Spleen (tissue), 7 donors: ENCODE results near the gene TMEM145.

Source experiments
- CTCF ChIP-seq, 11 experiments: fragments of 200-600 bp in 7 of 11; fragments of 450-650 bp in 4 of 11; sonication (generic) in 4 of 11; IDR thresholded peaks in 8 of 11; conservative IDR thresholded peaks in 3 of 11; 1 replicate in 7 of 11; 2 replicates in 4 of 11; pipeline versions ENCODE4 v1.4.0 to v1.8.0; 2016 to 2021; ENCODE audit warnings: antibody characterized with exemption in 11 of 11, inconsistent platforms in 4 of 11, mild to moderate bottlenecking in 1 of 11
- POLR2A ChIP-seq, 3 donors: fragments of 450-650 bp; IDR thresholded peaks; one replicate each; pipeline ENCODE4 v1.5.1; 2017; ENCODE audit warnings: antibody characterized with exemption in 3 of 3, mild to moderate bottlenecking in 1 of 3
- donor health status: DM: no; HTN: no; CAD: no; lungs with moderate emphysema.
- donor health status: DM: no; HTN: no; CAD: no.
- donor health status: DM: no; HTN: no; CAD: no.

DNA sequence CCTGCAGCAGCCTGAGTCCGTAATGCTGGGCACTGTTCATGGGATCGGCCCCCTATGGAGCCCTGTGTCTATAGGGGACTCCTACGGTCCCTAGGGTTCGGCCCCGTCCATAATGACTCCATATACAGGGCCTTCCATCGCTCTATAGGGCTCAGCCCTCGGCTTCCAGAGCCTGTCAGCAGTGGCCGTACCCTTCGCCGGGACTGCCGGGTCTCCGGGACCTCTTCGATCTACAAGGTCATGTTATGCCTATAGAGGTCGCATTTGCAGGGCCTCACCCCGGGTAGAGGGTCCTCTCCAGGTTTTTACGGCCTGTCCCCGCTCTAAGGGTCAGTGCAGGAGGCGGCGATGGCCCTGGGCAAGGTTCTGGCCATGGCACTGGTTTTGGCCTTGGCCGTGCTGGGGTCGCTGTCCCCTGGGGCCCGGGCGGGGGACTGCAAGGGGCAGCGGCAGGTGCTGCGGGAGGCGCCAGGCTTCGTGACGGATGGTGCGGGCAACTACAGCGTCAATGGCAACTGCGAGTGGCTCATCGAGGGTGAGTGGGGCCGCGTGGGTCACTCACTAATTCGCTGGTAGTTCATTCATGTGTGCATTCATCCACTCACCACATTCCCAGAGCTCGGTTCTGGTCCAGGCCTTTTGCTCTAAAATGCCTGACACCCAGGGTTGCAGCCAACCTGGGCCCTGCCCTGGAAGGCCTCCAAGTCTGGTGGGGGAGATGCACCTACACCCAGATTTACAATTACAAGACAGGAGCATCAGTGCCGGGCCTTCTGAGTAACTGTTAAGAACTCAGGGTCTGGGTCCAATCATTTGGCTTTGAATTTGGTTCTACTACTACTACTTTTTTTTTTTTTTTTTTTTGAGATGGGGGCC is 13.0 kb downstream of the TMEM145 start:
- TF ChIP-seq CTCF (IDR thresholded peaks at IDR 0.05 in 8 of 11, conservative IDR thresholded peaks at IDR 0.05 in 3 of 11) (peak in 1 of 11 experiments; percentile 10), POLR2A (IDR thresholded peaks at IDR 0.05) (no peak)
